A673 (cell line): ENCODE measurements around the gene SDCCAG8. TPM values are rescaled to one million over a fixed set of nuclear protein-coding genes. Genes with fewer than 3 reads are reported as not detected.

Experiments used
- BruUV-seq: library from RNA; stranded (reverse); fragments of 400-500 nt; replicated peaks from 2 replicates; lab custom pipeline; 2021; lab: Mats Ljungman, UMichigan
- CTCF ChIA-PET: fragments of 300-600 bp; sonication (Branson Sonifier 250); formaldehyde crosslinking; loops from one replicate; lab custom pipeline; 2022; ENCODE audit warnings: antibody characterized with exemption; lab: Charles Lee
- POLR2A ChIA-PET: fragments of 300-600 bp; sonication (Branson Sonifier 250); formaldehyde crosslinking; loops from one replicate; lab custom pipeline; 2022; ENCODE audit warnings: antibody characterized with exemption; ENCODE audit not compliant: low non-redundant PET; lab: Charles Lee
- DNase-seq: peaks from one replicate; pipeline ENCODE4 v3.0.0-alpha.2; 2015; ENCODE audit warnings: low spot score
- H3K27ac ChIP-seq: fragments of 200-600 bp; sonication (generic); 2 replicates; pipeline ENCODE4 v1.5.1; 2016; ENCODE audit warnings: mixed run types, low read depth, mild to moderate bottlenecking, mixed read lengths, antibody characterized with exemption, low read length; ENCODE audit not compliant: poor library complexity, severe bottlenecking
- H3K27me3 ChIP-seq: fragments of 200-600 bp; sonication (generic); replicated peaks from 2 replicates; pipeline ENCODE4 v1.6.1; 2017; ENCODE audit warnings: mixed run types, low read depth, mild to moderate bottlenecking, mixed read lengths, antibody characterized with exemption, low read length; ENCODE audit not compliant: insufficient read depth, poor library complexity
- H3K36me3 ChIP-seq: fragments of 200-600 bp; sonication (generic); 2 replicates; pipeline ENCODE4 v1.6.1; 2016; ENCODE audit warnings: mixed run types, mild to moderate bottlenecking, mixed read lengths, antibody characterized with exemption, low read length; ENCODE audit not compliant: insufficient read depth, poor library complexity, severe bottlenecking
- H3K4me1 ChIP-seq: fragments of 200-600 bp; sonication (generic); 2 replicates; pipeline ENCODE4 v1.6.1; 2017; ENCODE audit warnings: mixed run types, mild to moderate bottlenecking, mixed read lengths, antibody characterized with exemption, low read length; ENCODE audit not compliant: insufficient read depth, poor library complexity, severe bottlenecking
- H3K4me3 ChIP-seq: fragments of 200-600 bp; sonication (generic); 2 replicates; pipeline ENCODE4 v1.5.1; 2016; ENCODE audit warnings: low read depth, mixed run types, mild to moderate bottlenecking, mixed read lengths, low read length; ENCODE audit not compliant: poor library complexity, severe bottlenecking
- H3K9me3 ChIP-seq: fragments of 200-600 bp; sonication (generic); 2 replicates; pipeline ENCODE4 v1.6.1; 2016; ENCODE audit warnings: mixed run types, low read depth, mild to moderate bottlenecking, mixed read lengths, antibody characterized with exemption, low read length; ENCODE audit not compliant: poor library complexity, severe bottlenecking
- EZH2 ChIP-seq: fragments of 200-600 bp; sonication (generic); IDR thresholded peaks from 2 replicates; pipeline ENCODE4 v1.6.1; 2017; ENCODE audit warnings: borderline replicate concordance, low read depth, mild to moderate bottlenecking, mixed read lengths, antibody characterized with exemption, low read length; ENCODE audit not compliant: poor library complexity, severe bottlenecking
- intact Hi-C: fragments of 100-400 bp; cut with micrococcal nuclease; formaldehyde crosslinking; loops from one replicate; pipeline ENCODE4 v1.10.0; 2022; ENCODE audit not compliant: unreplicated experiment
- total RNA-seq: library from RNA; stranded (reverse); gene quantifications from 2 replicates; pipeline ENCODE4 v1.2.3, GENCODE V29; 2021
- TF ChIP-seq, protein P1 (sequence below): fragments of 300-800, 200-600 bp; sonication (generic); conservative IDR thresholded peaks from 2 replicates; pipeline ENCODE4 v1.5.1; 2017; ENCODE audit warnings: low read depth, mild to moderate bottlenecking, antibody characterized with exemption, low read length, moderate library complexity, mixed read lengths

Gene SDCCAG8
- total RNA-seq, 1 experiment from 2014 or later, result 9.1 TPM

DNA sequence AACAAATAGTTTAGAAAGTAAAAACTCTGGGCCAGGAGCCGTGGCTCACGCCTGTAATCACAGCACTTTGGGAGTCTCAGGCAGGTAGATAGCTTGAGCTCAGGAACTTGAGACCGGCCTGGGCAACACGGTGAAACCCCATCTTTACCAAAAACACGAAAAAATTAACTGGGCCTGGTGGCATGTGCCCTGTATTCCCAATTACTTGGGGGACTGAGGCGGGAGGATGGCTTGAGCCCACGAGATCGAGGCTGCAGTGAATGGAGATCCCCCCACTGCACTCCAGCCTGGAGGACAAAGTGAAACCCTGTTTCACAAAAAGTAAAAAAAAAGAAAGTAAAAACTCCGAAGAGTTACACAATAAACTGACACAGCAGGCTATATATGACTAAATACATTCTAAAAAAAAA is 11.4 kb upstream of the SDCCAG8 start:
- Histone ChIP-seq H3K9me3 (no peaks in the 10 kb centered on the region), H3K4me1 (no peaks in the 10 kb centered on the region), H3K27me3 (no peaks in the 10 kb centered on the region), H3K36me3 (no peaks in the 10 kb centered on the region), H3K4me3 (no peak overlapping the region), H3K27ac (no peak overlapping the region)
- intact Hi-C loops, result no loop called here
- DNase-seq, result no peak
- no peak for TF ChIP-seq EZH2
- TF ChIP-seq, protein P1, sequence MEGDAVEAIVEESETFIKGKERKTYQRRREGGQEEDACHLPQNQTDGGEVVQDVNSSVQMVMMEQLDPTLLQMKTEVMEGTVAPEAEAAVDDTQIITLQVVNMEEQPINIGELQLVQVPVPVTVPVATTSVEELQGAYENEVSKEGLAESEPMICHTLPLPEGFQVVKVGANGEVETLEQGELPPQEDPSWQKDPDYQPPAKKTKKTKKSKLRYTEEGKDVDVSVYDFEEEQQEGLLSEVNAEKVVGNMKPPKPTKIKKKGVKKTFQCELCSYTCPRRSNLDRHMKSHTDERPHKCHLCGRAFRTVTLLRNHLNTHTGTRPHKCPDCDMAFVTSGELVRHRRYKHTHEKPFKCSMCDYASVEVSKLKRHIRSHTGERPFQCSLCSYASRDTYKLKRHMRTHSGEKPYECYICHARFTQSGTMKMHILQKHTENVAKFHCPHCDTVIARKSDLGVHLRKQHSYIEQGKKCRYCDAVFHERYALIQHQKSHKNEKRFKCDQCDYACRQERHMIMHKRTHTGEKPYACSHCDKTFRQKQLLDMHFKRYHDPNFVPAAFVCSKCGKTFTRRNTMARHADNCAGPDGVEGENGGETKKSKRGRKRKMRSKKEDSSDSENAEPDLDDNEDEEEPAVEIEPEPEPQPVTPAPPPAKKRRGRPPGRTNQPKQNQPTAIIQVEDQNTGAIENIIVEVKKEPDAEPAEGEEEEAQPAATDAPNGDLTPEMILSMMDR, result no peak
- POLR2A ChIA-PET, result no interaction called here
- CTCF ChIA-PET, result no interaction called here
- BruUV-seq, result no TSS peak

DNA sequence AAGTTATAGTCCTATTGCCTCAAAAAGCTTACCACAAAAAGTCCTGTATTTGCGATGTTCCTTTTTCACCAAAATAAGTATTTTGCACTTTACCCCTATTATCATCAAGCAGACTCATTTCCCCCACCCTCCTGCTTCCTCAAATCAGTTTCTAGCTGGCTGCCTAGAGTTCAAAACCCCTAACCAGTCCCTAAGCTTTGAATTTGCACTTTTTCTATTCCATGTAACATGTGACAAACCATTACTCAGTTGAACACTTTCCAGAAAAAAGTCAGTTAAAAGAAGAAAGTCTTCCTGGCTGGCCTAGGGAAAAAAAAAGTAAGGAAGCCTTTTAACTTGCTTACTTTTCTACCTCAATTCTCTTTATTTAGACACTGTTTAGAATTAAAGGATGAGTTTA is 8.9 kb upstream of the SDCCAG8 start:
- no peaks in the 10 kb centered on the region for H3K9me3 ChIP-seq
- no peaks in the 10 kb centered on the region for H3K4me1 ChIP-seq
- DNase-seq, result no peak
- no peak for TF ChIP-seq EZH2
- TF ChIP-seq, protein P1, result no peak
- ChIA-PET CTCF (no interaction called here), POLR2A (no interaction called here)
- no peak overlapping the region for H3K27ac ChIP-seq
- intact Hi-C loops, result no loop called here
- H3K36me3 ChIP-seq, result no peaks in the 10 kb centered on the region
- H3K27me3 ChIP-seq, result no peaks in the 10 kb centered on the region
- BruUV-seq, result no TSS peak
- no peak overlapping the region for H3K4me3 ChIP-seq

DNA sequence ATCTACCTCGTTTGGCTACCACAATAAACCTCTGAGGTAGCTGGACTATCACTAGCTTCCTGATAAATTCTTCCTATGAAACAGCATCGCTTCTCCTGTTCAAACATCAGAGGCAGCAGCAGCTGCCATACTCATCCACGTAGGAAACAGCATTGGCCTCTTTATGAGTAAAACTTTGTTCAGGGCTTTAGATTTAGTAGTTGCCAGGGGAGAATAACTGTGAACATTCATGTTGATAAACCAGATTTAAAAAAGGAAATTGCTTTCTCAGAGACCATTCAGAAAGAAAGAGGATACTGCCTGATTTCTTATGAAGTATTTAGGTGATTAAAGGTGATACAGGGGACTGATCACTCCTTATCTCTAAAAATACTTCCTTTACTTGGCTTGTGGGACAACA is 7.9 kb upstream of the SDCCAG8 start:
- H3K36me3 ChIP-seq, result no peaks in the 10 kb centered on the region
- ChIA-PET CTCF (no interaction called here), POLR2A (no interaction called here)
- no peaks in the 10 kb centered on the region for H3K9me3 ChIP-seq
- no peak for TF ChIP-seq EZH2
- TF ChIP-seq, protein P1, result no peak
- peaks cover 6% of the 10 kb centered on the region for H3K4me1 ChIP-seq
- no peak overlapping the region for H3K4me3 ChIP-seq
- no peak for DNase-seq
- no peak overlapping the region for H3K27ac ChIP-seq
- H3K27me3 ChIP-seq, result no peaks in the 10 kb centered on the region
- no TSS peak for BruUV-seq
- intact Hi-C loops, result no loop called here
